Measurements from ENCODE around the gene MROH2A.

DNA sequence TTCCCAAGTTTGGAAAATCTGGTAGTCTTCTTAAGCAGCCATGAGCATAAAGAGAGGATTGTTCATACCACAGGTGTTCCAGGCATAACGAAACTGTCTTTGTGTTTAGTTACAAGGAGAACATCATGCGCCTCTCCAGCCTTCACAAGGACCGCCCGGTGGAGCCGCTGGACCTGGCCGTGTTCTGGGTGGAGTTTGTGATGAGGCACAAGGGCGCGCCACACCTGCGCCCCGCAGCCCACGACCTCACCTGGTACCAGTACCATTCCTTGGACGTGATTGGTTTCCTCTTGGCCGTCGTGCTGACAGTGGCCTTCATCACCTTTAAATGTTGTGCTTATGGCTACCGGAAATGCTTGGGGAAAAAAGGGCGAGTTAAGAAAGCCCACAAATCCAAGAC lies 6.0 kb upstream of the MROH2A start:
- TF ChIP-seq POLR2AphosphoS5 (IDR thresholded peaks at IDR 0.05): no peak
- TF ChIP-seq, protein P1, sequence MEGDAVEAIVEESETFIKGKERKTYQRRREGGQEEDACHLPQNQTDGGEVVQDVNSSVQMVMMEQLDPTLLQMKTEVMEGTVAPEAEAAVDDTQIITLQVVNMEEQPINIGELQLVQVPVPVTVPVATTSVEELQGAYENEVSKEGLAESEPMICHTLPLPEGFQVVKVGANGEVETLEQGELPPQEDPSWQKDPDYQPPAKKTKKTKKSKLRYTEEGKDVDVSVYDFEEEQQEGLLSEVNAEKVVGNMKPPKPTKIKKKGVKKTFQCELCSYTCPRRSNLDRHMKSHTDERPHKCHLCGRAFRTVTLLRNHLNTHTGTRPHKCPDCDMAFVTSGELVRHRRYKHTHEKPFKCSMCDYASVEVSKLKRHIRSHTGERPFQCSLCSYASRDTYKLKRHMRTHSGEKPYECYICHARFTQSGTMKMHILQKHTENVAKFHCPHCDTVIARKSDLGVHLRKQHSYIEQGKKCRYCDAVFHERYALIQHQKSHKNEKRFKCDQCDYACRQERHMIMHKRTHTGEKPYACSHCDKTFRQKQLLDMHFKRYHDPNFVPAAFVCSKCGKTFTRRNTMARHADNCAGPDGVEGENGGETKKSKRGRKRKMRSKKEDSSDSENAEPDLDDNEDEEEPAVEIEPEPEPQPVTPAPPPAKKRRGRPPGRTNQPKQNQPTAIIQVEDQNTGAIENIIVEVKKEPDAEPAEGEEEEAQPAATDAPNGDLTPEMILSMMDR (IDR thresholded peaks at IDR 0.05): no peak
- no peak for TF ChIP-seq POLR2A (IDR thresholded peaks at IDR 0.05)
